ENCODE results near the gene COQ3.

Gene COQ3

GRCh38 chr6:99369533-99369932, 24.5 kb downstream of the COQ3 start:
- no peaks in the 10 kb centered on the region for H3K36me3 ChIP-seq (ENCODE audit: insufficient read depth, low read length)
- H3K27ac ChIP-seq (ENCODE audit: low read depth, low read length) = no peak overlapping the region
- no peak overlapping the region for H3K9ac ChIP-seq (ENCODE audit: low read length)
- no peaks in the 10 kb centered on the region for H3K27me3 ChIP-seq (ENCODE audit: control insufficient read depth in 1 of 2, insufficient read depth in 2 of 2, low read length in 2 of 2)
- H3K4me3 ChIP-seq (ENCODE audit: low read depth in 1 of 2, low read length in 2 of 2) = no peak overlapping the region
- no peaks in the 10 kb centered on the region for H3K9me3 ChIP-seq (ENCODE audit: low read length)
- H3K4me1 ChIP-seq (ENCODE audit: insufficient read depth, low read length) = no peaks in the 10 kb centered on the region

- Histone ChIP-seq H3K4me3 (ENCODE audit: low read depth in 1 of 2, low read length in 2 of 2) (no peak overlapping the region), H3K9me3 (ENCODE audit: low read length) (no peaks in the 10 kb centered on the region), H3K4me1 (ENCODE audit: insufficient read depth, low read length) (no peaks in the 10 kb centered on the region), H3K27me3 (ENCODE audit: control insufficient read depth in 1 of 2, insufficient read depth in 2 of 2, low read length in 2 of 2) (no peaks in the 10 kb centered on the region), H3K9ac (ENCODE audit: low read length) (no peak overlapping the region), H3K36me3 (ENCODE audit: insufficient read depth, low read length) (no peaks in the 10 kb centered on the region), H3K27ac (ENCODE audit: low read depth, low read length) (no peak overlapping the region)
Measured at GRCh38 chr6:99366852-99367251, 27.1 kb downstream of the COQ3 start.

GRCh38 chr6:99364026-99364425, 30.0 kb downstream of the COQ3 start:
- Histone ChIP-seq H3K4me1 (ENCODE audit: insufficient read depth, low read length) (no peaks in the 10 kb centered on the region), H3K9ac (ENCODE audit: low read length) (no peak overlapping the region), H3K4me3 (ENCODE audit: low read depth in 1 of 2, low read length in 2 of 2) (no peak overlapping the region), H3K27me3 (ENCODE audit: control insufficient read depth in 1 of 2, insufficient read depth in 2 of 2, low read length in 2 of 2) (no peaks in the 10 kb centered on the region), H3K36me3 (ENCODE audit: insufficient read depth, low read length) (no peaks in the 10 kb centered on the region), H3K9me3 (ENCODE audit: low read length) (no peaks in the 10 kb centered on the region), H3K27ac (ENCODE audit: low read depth, low read length) (no peak overlapping the region)

DNA sequence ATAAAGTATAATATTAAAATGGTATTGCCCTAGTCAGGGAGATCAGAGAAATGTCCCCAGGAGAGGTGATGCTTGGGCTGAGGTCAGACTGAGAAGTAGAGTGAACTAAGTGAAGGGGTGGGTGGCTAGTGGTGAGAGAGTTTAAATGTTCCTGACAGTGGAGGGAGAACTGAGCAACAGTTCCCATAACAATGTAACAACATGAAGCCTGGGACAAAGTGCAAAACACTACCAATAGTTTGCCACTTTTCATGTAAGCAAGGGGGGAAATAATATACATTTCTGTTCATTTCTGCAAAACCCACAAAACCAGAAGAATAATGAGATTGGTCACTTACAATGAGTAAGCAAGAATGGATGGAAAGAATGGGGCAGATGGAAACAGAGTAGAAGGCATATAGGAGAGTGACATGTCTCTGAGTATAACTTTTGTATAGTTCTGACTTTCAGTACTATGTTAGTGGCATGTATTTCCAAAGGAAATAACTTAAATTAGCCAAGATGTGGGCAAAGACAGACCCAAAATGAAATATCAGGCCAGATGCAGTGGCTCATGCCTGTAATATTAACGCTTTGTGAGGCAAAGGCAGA, 31.2 kb downstream of the COQ3 start:
- no peaks in the 10 kb centered on the region for H3K4me1 ChIP-seq (ENCODE audit: insufficient read depth, low read length)
- H3K27me3 ChIP-seq (ENCODE audit: control insufficient read depth in 1 of 2, insufficient read depth in 2 of 2, low read length in 2 of 2) = no peaks in the 10 kb centered on the region
- no peak overlapping the region for H3K4me3 ChIP-seq (ENCODE audit: low read depth in 1 of 2, low read length in 2 of 2)
- H3K36me3 ChIP-seq (ENCODE audit: insufficient read depth, low read length) = no peaks in the 10 kb centered on the region
- no peak overlapping the region for H3K9ac ChIP-seq (ENCODE audit: low read length)
- H3K27ac ChIP-seq (ENCODE audit: low read depth, low read length) = no peak overlapping the region
- no peaks in the 10 kb centered on the region for H3K9me3 ChIP-seq (ENCODE audit: low read length)

DNA sequence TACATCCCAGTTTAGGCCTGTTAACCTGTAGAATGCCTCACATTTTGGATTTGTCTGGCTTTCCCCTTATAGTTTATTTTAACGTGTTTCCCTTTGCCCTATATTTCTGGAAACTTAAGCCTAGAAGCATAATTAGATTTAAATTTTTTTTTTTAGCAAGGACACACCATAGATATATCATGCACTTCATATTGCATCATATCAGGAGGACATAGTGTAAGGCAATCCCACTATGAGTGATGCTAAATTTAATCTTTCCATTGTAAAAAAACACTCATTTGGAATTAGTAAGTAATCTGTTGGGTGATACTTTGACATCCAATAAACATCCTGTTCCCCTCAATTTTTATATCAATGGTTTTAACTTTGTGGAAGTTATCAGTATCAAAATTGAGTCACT, 34.2 kb downstream of the COQ3 start:
- Histone ChIP-seq H3K9me3 (ENCODE audit: low read length) (no peaks in the 10 kb centered on the region), H3K27me3 (ENCODE audit: control insufficient read depth in 1 of 2, insufficient read depth in 2 of 2, low read length in 2 of 2) (no peaks in the 10 kb centered on the region), H3K27ac (ENCODE audit: low read depth, low read length) (no peak overlapping the region), H3K4me1 (ENCODE audit: insufficient read depth, low read length) (no peaks in the 10 kb centered on the region), H3K36me3 (ENCODE audit: insufficient read depth, low read length) (no peaks in the 10 kb centered on the region), H3K4me3 (ENCODE audit: low read depth in 1 of 2, low read length in 2 of 2) (no peak overlapping the region), H3K9ac (ENCODE audit: low read length) (no peak overlapping the region)

- H3K27me3 ChIP-seq (ENCODE audit: control insufficient read depth in 1 of 2, insufficient read depth in 2 of 2, low read length in 2 of 2) = no peaks in the 10 kb centered on the region
- no peak overlapping the region for H3K27ac ChIP-seq (ENCODE audit: low read depth, low read length)
- no peaks in the 10 kb centered on the region for H3K4me1 ChIP-seq (ENCODE audit: insufficient read depth, low read length)
- no peak overlapping the region for H3K9ac ChIP-seq (ENCODE audit: low read length)
- no peak overlapping the region for H3K4me3 ChIP-seq (ENCODE audit: low read depth in 1 of 2, low read length in 2 of 2)
- no peaks in the 10 kb centered on the region for H3K9me3 ChIP-seq (ENCODE audit: low read length)
- H3K36me3 ChIP-seq (ENCODE audit: insufficient read depth, low read length) = no peaks in the 10 kb centered on the region
Measured at GRCh38 chr6:99356641-99357040, 37.4 kb downstream of the COQ3 start.

DNA sequence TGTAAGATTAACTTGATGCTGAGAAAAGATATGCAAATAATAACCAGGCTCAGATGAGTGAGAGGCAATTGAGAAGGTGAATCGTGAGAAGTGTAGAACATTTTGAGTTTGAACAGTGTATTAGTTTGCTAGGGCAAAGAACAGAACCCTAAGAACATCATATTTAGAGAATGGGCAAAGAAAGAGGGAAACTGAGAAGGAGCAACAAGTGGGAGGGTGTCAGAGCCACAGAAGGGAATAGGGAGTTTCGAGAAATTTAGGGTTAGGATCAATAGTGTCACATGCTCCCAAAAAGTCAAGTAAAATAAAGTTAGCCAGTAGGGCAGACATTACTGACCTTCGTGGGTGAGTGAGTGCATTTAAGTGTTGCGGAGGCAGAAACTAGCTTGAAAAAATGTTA, 39.0 kb downstream of the COQ3 start:
- no peak overlapping the region for H3K4me3 ChIP-seq (ENCODE audit: low read depth in 1 of 2, low read length in 2 of 2)
- no peak overlapping the region for H3K27ac ChIP-seq (ENCODE audit: low read depth, low read length)
- H3K36me3 ChIP-seq (ENCODE audit: insufficient read depth, low read length) = no peaks in the 10 kb centered on the region
- no peaks in the 10 kb centered on the region for H3K9me3 ChIP-seq (ENCODE audit: low read length)
- H3K9ac ChIP-seq (ENCODE audit: low read length) = no peak overlapping the region
- H3K4me1 ChIP-seq (ENCODE audit: insufficient read depth, low read length) = peaks cover 6% of the 10 kb centered on the region
- H3K27me3 ChIP-seq (ENCODE audit: control insufficient read depth in 1 of 2, insufficient read depth in 2 of 2, low read length in 2 of 2) = no peaks in the 10 kb centered on the region

DNA sequence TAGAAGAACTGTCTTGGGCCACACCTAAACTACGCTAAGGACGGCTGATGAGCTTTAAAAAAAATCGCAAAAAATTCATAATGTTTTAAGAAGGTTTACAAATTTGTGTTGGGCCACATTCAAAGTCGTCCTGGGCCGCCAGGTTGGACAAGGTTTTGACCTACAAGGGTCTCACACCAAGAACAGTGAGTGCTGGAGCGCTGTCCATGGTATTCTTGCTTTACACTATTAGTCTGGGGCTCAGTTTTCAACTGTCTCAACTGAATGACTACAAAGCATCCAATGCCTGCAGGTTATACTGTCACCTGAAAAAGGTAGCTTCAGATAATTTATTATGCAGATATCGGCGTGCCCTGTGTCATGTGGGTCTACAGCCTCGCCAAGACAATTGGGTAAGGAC, 40.9 kb downstream of the COQ3 start:
- H3K9ac ChIP-seq (ENCODE audit: low read length) = no peak overlapping the region
- no peak overlapping the region for H3K27ac ChIP-seq (ENCODE audit: low read depth, low read length)
- no peaks in the 10 kb centered on the region for H3K27me3 ChIP-seq (ENCODE audit: control insufficient read depth in 1 of 2, insufficient read depth in 2 of 2, low read length in 2 of 2)

DNA sequence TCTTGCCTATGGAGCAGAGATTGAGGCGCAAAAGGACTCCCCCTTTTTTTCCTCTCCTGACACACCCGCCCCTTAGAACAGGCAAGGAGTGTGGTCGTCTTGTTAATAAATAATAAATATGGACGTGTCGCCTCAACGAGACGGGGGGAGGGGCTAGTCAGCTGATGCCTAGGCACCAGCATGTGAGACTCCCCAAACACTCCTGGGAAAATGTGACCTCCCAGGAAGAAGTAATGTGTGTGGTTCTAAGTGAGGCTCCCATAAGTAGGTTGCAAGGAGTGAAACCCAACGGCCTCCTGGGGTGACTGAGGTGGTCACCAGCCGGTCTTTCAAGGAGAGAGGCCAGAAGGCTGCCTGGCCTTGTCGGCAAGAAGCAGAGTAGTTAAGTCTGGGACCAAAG, 43.4 kb downstream of the COQ3 start:
- H3K27ac ChIP-seq (ENCODE audit: low read depth, low read length) = peak overlapping the region; percentile 73
- H3K27me3 ChIP-seq (ENCODE audit: control insufficient read depth in 1 of 2, insufficient read depth in 2 of 2, low read length in 2 of 2) = no peaks in the 10 kb centered on the region

More for the DNA sequence above, 40.9 kb downstream of the COQ3 start:
- Histone ChIP-seq H3K4me1 (ENCODE audit: insufficient read depth, low read length) (peaks cover 6% of the 10 kb centered on the region), H3K4me3 (ENCODE audit: low read depth in 1 of 2, low read length in 2 of 2) (no peak overlapping the region), H3K36me3 (ENCODE audit: insufficient read depth, low read length) (no peaks in the 10 kb centered on the region), H3K9me3 (ENCODE audit: low read length) (no peaks in the 10 kb centered on the region)

GRCh38 chr6:99349171-99350141, 44.5 kb downstream of the COQ3 start, which contains the start of gene FAXC:
TSS of gene FAXC (minus strand) at chr6:99349674. CDS start at chr6:99349372, 302 bp downstream.
- H3K4me1 ChIP-seq (ENCODE audit: insufficient read depth, low read length) = peaks cover 10% of the 10 kb centered on the region
- peak within 1 kb of the TSS; percentile 52 to 55 for H3K4me3 ChIP-seq (ENCODE audit: low read depth in 1 of 2, low read length in 2 of 2)
- no peaks in the 10 kb centered on the region for H3K9me3 ChIP-seq (ENCODE audit: low read length)
- H3K27me3 ChIP-seq (ENCODE audit: control insufficient read depth in 1 of 2, insufficient read depth in 2 of 2, low read length in 2 of 2) = no peaks in the 10 kb centered on the region
- H3K9ac ChIP-seq (ENCODE audit: low read length) = peak within 1 kb of the TSS; percentile 37
- no peaks in the 10 kb centered on the region for H3K36me3 ChIP-seq (ENCODE audit: insufficient read depth, low read length)
- H3K27ac ChIP-seq (ENCODE audit: low read depth, low read length) = peak within 1 kb of the TSS; percentile 75

More for the DNA sequence above, 43.4 kb downstream of the COQ3 start:
- peaks cover 6% of the 10 kb centered on the region for H3K4me1 ChIP-seq (ENCODE audit: insufficient read depth, low read length)
- H3K9me3 ChIP-seq (ENCODE audit: low read length) = no peaks in the 10 kb centered on the region
- H3K36me3 ChIP-seq (ENCODE audit: insufficient read depth, low read length) = no peaks in the 10 kb centered on the region
- peak overlapping the region in 1 of 2 donors; percentile 53 for H3K4me3 ChIP-seq (ENCODE audit: low read depth in 1 of 2, low read length in 2 of 2)
- peak overlapping the region; percentile 5 for H3K9ac ChIP-seq (ENCODE audit: low read length)

DNA sequence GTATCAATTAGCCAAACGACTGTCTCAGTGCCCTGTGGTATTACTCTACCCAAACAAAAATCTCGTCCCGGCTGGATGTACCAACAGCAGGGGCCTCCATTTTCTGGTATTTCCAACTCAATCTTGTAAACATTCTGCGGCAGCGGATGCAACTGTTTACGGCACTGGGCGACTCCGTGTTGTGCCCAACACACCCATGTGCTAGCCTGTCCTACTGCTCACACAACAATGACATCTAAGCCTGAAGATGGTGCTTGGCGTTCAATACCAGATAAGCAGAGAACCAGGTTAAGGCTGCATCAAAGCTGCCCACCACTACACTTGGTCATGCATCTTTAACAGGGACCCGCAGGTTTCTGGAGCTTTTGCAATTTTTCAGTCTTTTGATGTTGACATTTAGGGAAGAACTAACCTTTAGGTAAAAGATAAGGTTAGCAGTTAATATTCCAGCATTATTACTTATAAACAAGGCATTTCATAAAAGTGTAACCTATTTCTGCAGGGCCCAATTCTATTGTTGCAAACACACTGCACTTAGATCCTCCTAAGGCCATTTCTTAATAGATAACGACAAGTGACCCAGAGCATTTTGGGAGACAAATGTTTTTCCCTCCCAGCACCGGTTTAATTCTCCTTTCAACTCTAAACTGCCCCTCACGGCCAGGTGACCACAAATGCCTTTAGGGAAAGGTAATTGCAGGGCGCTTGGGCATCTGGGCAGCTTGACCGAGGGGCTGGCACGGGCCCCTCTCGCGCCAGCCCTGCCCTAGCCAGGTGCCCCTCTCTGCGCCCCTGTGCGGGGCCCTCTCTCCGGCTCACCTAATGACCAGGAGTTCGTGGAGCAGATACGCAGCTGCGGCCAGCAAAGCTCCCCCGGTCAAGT, 45.5 kb downstream of the COQ3 start:
- peaks cover 10% of the 10 kb centered on the region for H3K4me1 ChIP-seq (ENCODE audit: insufficient read depth, low read length)
- peak overlapping the region; percentile 37 for H3K9ac ChIP-seq (ENCODE audit: low read length)
- no peaks in the 10 kb centered on the region for H3K9me3 ChIP-seq (ENCODE audit: low read length)
- no peaks in the 10 kb centered on the region for H3K27me3 ChIP-seq (ENCODE audit: control insufficient read depth in 1 of 2, insufficient read depth in 2 of 2, low read length in 2 of 2)
- peak overlapping the region; percentile 75 for H3K27ac ChIP-seq (ENCODE audit: low read depth, low read length)
- peak overlapping the region; percentile 52 to 55 for H3K4me3 ChIP-seq (ENCODE audit: low read depth in 1 of 2, low read length in 2 of 2)
- no peaks in the 10 kb centered on the region for H3K36me3 ChIP-seq (ENCODE audit: insufficient read depth, low read length)

Data from muscle layer of colon (tissue), 2 donors.